Measurements from ENCODE around the gene TCF7L2. TPM values are rescaled to one million over a fixed set of nuclear protein-coding genes. Genes with fewer than 3 reads are reported as not detected.
A peak's percentile ranks its signal among the peaks of the same experiment; 100 is the strongest.
"Not testable (repeated sequence)": the region's sequence is repeated elsewhere in the genome, so short reads cannot be mapped to it uniquely, and the experiment has no call there.

Gene TCF7L2
- total RNA-seq, 1 donor from 2014 or later = 45.0 TPM

DNA sequence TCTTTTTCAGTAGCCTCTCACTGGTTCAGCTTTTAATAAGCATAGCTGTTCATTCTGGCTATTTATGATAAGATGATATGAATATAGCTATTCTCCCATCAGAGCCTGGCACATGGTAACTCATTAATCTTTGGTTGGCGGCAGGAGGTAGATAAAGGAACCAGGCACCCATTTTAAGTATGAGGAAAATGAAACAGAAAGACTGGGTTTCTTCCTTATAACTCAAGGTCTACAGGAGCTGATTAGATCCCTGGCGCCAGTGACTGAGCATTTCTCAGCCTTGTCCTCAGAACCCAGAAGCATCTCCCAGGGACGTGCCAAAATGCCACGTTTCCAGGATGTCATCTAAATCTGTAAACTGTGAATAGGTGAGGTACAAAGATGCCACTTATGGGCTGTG, 141.9 kb downstream of the TCF7L2 start:
- DNase-seq (ENCODE audit: low spot score) = no peak

DNA sequence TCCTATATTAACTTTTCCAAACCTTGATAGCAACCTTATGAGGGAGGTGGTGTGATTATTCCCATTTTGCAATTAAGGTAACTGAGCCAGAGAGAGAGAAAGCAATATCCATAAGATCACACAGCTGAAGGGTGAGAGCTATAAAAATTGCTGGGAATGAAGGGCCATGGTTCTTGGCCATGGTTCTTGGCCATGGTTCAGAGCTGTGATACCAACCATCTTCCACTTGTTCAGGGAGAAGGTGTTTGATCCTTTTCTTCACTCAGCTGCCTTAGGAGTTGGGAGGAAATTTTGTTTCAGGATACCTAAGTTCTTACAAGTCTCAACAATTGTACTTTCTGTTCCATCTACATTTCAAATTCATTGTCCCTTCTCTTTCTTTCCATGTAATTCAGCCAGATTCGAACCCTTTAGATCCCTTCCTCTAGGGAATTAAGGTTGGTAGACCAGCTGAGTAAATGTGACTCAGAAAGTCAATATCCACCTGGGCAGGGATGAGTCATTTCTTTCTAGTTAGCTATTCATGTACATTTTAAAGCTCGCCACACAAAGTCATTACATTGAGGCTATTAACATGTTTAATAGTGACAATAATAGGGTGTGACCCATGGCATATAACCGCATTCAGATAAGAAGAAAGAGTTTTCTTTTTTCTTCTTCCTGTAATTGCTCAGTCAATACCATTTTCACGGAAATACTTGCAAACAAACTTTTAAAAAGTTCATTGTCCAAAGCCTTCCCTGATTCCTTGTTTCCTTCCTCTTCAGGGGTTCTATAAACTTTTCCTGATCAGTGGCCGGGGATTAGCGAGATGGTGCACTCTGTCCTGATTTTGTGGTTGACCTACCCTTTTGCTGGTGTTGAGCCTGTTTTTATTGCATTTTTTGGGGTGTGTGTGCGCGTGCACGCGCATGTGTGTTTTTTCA, 143.4 kb downstream of the TCF7L2 start:
- no peak for DNase-seq (ENCODE audit: low spot score)

DNA sequence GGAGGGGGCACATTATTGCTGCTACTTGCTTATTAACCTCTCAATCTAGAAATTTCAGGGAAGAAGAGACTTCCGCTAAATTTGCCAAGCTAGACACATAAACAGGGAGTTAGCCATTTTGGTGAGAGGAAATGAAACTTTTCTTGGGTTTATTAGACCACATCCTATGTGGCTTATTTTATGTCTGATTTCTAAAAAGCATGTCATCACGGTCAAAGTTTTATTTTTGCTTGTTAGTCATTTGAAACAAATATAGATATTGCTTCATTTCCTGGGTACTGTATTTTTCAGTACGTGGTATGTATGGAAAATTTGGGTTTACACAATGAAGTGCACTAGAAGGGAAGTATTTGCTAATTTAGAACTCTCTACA, 144.1 kb downstream of the TCF7L2 start:
- DNase-seq (ENCODE audit: low spot score) = no peak

DNA sequence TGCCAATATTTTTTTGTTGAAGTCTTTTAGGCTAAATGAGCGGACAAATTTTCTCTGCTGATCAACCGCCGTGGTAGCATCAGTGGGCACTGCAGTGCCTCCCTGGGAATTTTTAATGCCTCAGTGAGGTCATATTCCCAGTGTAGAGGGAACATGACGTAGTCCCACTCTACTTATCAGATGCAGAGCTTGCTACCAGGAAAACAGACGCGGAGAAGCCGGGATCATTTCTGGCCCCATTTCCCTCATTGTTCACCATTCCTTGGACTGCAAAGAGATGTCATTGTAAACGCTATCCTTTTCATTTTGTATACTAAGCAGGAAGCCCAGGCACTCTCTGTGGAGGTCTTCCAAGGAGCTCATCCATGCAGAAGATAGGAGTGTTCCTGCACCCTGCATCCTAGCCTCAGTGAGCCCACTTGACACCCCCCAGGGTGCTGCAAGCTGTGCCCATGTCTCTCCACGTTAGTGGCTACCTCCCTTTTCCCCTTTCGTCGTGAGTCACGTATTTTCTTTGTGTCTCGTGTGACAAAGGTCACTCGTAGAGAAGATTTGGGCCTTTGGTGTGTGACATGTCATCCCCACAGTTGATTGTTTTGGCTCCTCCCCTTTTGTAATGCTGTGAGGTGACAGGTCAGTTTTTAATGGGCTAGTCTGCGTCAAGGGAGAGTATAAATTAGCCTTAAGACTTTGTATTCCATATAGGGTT, 145.5 kb downstream of the TCF7L2 start:
- no peak for DNase-seq (ENCODE audit: low spot score)

DNA sequence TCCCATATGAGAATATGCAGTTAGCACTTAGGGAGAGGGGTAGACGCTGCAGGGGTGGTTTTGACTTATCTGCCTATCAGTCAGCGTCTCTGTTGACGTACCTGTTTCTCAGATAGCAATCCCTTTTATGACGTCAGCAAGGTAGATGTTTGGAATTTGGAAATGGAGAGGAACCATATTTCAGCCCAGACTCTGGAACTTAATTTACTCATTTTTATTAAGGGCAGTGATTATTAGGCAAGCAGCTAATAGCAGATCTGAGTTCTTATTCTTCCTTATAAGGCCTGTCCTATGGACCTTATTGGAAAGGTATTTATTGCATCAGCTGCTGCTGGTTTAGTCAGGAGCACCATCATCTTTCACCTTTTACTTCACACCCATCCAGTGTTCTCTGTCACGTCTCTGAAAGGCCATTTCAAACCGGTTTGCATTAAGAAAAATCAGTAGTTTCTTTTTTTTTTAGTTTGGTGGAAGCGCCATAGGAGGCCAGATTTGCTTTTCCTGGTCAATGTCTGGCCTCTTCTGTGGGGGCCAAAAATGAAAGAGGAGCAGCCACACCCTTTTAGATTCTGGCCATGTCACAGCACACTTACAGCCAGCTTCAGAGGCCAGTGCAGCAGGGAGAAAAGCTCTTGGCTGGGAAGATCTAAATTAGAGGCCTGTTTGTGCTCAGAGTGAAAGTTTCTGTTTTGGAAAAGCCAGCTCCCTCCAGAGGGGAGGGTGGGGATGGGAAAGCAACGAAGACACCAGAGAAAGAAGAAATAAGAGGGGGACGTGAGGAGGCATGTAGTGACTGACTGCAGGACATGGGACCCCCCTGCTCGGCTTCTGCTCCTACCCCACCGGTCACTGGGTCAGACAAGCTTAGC, 146.3 kb downstream of the TCF7L2 start:
- peak; percentile 67 for DNase-seq (ENCODE audit: low spot score)

DNA sequence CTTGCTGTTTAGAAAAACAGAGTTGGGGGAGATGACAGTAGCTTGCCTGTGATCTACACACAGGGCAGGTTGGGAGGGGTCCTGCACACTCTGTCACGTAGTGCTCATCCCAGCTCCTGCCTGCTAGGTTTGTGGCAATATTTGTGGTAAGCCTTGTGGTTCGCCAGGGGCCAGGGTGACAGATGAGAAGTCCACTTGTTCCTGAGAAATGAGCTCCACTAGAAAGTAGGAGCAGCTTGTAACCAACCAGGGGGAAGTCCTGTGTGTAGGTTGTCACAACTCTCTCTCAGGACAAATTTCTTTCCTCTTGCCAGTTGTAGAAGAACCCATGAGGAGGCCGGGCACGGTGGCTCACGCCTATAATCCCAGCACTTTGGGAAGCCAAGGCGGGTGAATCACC, 147.0 kb downstream of the TCF7L2 start:
- no peak for DNase-seq (ENCODE audit: low spot score)

DNA sequence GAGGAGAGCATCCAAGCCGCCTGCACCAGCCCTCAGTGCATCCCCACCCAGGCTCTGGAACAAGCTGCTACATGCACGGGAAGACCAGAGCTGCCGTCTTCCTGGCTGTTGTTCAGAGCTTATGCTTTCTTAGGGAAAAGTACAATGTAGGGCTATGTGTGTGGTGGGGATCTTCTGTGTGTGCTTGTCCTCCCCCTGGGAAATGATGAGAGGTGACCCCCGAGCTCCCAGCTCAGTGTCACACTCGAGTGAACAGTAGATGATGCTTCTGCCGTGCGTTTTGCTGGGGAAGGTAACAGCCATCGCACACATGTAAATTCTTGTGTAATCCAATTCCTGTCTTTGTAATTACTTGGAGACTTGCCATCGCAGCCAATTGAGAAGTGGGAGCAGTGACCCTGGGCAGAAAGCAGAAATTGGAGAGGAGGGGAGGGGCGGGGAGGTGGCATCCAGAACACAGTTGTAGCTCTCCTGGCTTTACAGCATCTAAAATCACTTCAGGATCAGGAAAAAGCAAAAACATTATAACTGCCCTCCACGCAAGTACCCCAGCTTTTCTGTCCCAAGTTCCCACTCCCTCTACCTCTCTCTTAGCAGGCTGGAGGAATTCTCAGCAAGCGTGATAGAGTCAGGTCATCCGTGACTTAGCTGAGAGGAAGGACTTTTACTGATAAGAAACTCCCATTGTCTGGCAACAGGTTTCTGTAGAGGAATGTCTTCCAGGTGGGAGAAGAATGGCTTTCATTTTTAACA, 149.6 kb downstream of the TCF7L2 start:
- DNase-seq (ENCODE audit: low spot score) = no peak

DNA sequence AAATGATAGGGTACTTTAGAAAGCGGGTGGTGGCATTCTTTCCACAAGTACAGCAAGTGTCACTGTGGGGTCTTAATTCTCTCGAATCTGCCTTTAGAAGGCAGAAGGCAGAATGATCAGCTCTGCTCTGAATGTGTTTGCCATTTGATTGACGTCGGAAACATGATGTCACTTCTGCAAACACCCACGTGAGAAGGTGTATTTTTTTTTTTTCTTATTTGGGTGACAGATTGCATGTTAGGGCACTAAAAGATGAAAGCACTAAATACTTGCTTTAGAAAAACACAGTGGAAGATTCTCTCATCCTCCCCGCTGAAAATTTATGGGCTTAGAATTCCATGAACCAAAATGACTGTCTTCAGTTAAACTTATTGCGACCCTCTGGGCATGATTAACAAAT, 150.2 kb downstream of the TCF7L2 start:
- no peak for DNase-seq (ENCODE audit: low spot score)

DNA sequence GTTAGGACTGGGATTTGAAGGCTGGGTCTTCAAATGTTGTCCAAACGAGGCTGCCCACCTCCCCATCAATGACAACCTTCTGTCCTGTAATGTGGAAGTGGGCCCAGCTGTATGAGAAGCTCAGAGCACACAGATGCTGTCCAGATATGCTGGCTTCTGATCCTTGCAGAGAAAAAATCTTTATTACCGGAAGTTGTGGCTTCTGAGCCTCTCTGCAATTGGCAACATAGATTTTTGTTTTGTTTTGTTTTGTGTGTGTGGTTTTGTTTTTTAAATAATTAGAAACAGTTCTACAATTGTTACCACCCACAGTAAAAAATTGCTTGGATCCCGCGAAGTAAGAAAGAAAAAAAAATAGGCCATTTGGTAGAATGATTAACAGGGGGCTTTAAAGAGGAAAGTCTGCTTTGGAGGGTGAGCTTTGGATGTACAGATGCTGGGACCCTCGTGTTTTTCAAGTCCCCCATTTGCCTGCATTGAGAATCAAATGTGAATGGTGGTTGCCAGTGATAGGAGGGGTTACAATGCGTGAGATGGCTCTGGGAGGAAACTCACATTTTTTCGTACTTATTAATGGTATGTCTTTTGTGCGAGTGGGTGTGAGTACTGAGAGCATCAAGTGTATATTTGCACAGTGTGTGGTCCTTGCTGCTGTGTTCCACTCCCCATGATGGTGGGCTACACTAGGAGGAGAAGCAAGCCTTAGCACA, 153.2 kb downstream of the TCF7L2 start:
- peak; percentile 65 for DNase-seq (ENCODE audit: low spot score)

DNA sequence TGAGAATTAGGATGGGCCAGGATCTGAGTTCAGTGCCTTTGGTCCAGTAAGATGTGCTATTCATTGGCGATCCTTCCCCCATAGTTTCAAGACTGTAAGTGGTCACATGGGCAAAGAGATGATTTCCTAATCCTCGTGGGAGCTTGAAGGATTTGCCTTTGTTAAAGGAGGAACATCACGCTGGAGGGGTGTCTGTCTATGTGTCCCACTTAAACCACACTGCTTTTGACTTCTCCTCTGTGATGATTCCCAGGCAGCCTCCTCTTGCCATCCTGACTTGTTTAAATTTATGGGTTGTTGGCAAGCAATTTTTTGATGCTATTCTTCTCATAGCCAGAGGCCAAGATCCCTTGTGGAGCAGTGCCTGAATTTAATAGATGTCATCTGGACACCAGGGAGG, 154.0 kb downstream of the TCF7L2 start:
- DNase-seq (ENCODE audit: low spot score) = peak; percentile 38

DNA sequence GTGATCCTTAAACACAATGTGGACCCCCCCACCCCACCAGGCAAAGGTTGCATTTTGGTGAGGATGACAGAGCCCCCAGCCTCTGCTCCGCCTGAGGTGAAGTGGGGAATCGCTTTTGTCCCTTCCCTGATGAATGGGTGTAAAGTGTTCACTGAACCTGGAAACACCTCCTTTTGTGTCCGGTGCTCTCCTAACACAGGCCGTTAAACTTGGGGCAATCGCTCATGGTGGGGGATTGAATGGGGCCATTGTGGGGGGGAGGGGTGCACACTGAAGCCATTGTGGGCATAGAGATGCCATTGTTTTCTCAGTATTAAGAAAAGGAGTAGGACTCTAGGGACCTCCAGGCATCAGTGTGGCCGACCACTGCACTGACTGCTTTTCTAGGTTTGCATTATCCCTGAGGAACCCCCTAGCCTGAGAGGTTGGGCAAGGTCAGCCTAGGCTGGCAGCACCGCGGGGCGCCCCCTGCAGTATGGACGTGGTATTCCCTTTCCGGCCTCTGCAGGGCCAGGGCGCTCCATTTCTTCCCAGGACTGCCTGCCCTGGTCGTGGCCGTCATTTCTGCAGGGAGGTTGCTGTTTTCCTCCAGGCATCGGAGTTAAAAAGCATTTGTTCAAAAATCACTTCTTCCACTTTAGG, 158.3 kb downstream of the TCF7L2 start:
- DNase-seq (ENCODE audit: low spot score) = no peak

DNA sequence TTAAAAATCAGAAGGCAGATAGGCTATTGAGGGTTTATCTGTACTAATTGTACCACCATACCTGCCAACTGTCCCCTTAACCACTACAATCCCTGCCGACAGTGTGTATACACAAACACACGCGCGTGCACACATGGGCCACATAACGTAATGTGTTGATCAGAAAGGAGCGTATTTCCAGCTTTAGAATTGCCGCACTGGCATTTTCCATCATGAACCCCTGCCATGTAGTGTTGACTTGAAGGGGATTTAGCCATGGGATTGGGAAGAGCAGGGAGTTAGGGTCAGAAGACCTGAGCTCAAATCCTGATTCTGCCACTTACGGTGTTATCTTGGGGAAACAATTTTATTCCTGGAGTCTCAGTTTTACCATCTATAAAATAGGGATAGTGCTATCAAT, 158.9 kb downstream of the TCF7L2 start:
- DNase-seq (ENCODE audit: low spot score) = no peak

DNA sequence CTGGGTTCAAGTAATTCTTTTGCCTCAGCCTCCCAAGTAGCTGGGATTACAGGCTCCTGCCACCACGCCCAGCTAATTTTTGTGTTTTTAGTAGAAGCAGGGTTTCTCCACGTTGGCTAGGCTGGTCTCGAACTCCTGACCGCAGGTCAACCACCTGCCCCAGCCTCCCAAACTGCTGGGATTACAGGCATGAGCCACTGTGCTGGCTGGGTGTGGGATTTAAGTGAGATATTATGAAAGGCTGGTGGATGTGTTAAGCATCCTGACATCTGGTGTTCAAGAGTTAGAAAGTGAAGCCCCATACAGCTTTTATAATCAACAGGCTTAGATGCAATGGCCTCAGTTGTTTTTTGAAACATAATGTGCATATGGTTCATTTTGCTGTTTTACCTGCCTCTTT, 159.4 kb downstream of the TCF7L2 start:
- DNase-seq (ENCODE audit: low spot score) = not testable (repeated sequence)

DNA sequence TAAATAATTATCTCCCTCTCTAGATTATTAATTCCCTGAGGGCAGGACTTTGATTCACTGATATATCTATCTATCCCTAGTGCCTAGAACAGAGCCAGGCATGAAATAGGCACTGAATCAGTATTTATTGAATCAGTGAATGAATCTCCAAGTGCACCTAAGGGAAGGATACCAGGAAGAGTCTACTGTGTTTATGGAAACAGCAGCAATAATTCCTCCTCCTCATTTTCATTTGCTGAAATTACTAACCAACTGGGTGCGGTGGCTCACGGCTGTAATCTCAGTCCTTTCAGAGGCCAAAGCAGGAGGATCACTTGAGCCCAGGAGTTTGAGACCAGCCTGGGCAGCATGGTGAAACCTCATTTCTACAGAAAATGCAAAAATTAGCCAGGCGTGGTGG, 161.2 kb downstream of the TCF7L2 start:
- no peak for DNase-seq (ENCODE audit: low spot score)

DNA sequence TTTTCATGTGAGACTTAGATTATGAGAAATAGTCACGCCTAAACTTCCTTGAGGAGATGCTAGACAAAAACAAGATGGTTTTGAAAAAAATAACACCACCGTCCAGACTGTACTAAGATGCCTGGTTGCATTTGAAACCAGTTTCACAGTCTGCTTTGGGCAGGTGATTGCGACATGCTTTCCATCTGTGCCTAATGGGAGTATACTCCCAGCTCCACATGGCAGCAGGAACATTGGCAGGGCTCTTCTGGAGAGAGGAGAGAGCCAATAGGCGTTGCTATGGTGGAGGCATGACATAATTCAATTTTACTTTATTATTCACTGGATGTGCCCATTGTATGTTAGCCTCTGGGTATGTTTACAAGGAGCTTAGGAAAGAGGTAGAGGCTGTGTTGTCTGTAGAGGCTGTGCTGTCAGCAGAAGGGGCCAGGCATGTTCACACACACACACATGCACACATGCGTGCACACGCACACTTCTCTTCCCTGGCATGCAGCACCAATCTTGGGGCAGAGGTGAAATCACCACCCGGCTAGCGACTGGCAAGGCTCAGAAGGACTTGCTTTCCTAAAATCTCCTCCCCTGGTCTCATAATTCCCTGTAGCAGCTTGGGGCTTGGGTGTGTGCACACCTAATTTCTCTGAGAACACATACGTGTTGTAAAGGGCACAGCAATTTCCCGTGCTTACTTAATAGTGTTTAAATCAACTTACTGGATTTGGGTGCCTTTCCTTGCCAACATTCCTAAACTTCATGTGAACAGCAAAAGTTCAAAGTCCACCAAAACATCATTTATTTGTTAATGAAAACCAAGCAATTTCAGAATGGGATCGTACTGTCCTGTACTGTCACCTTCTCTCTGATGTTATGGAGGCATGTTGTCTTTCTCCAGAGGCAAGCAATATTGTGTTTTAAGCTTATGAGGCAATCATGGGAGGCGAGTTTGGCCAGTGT, 162.1 kb downstream of the TCF7L2 start:
- DNase-seq (ENCODE audit: low spot score) = no peak

DNA sequence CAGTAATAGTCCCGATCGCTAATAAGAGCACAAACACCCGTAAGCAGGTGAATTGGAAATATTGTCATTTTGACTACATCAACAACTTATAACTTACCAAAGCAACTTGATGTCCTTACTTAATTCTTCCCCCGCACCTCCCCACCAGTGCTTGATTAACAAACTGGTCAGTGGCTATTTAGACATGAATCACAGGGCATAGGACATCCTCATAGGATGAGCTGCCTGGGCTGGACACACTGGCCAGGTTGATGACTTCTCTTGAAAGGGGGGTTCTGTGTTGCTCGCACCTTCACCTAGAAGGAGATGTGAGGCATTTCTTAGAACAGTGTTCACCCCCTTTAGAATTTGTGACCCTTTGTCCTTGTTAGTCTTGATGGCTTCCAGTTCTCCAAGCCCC, 163.2 kb downstream of the TCF7L2 start:
- no peak for DNase-seq (ENCODE audit: low spot score)

DNA sequence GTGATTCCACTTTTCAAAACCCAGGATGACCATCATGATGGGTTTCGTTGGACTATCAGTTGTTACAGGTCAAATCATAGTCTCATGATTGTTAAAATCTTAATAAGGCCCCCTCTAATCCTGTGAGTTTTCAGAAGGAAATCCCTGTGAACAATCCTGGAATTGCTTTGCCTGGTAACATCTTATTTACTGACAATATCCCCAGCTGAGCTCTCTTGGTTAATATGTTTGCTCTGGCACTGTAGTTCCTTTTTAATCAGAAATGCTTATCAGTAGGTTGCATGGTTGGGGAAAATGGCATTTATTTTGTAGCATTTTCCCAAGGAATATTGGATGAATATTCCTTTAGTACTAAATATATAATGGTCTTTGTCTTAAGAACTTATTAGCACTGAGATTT, 163.9 kb downstream of the TCF7L2 start:
- no peak for DNase-seq (ENCODE audit: low spot score)

DNA sequence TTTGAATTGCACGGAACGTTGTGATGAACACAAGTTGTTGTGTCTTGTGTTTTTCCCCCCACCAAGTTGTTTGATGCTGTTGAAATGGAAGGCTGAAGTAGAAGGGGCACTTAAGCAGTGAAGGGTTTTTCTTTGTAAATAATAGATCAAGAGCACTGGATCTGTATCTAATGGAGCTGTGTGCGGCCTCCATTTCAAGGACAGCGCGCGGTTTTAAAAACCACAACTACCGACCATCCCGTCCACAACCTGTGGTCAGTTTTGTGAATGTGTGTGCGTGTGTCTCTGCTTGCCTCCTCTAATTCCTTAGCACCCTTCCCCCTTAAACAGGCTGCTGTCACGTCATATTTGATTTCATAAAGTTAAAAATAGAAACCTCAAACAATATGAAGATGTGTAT, 165.5 kb downstream of the TCF7L2 start:
- DNase-seq (ENCODE audit: low spot score) = no peak

DNA sequence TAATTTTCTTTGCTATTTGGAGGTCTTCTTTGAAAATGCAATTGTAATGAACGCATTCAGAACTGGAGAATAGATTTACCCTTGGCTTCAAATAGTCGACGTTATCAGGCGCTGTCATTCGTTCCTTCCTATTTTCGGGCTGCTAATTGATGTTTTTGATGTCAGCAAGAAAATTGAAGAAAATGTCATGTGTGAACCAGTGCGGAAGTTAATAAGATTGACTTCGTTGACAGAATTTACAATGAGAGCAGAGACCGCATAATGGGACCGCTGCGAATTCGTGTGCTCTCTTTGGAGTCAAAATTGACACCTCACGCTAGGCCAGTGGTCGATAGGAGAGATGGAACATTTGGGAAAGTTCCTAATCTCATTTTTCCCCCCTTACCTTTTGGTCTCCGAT, 168.8 kb downstream of the TCF7L2 start:
- DNase-seq (ENCODE audit: low spot score) = no peak

Data from umbilical cord (tissue), 2 donors.